DND-41 (cell line): ENCODE data around the gene FHIT.
A peak's percentile ranks its signal among the peaks of the same experiment; 100 is the strongest.

Experiments
- ATAC-seq: fragments of 200-7000 bp; cut with Tn5 transposase; 3 replicates; pipeline ENCODE4 v1.9.1; 2021; ENCODE audit warnings: low read depth; ENCODE audit not compliant: insufficient read depth
- DNase-seq: peaks from one replicate; pipeline ENCODE4 v3.0.0-alpha.2; 2020
- H2AFZ ChIP-seq: 2 replicates; pipeline ENCODE4 v1.6.0; 2012; ENCODE audit warnings: low read depth, low read length
- H3K27ac ChIP-seq: 2 replicates; pipeline ENCODE4 v1.5.1; 2012; ENCODE audit warnings: low read length, inconsistent platforms
- H3K27me3 ChIP-seq: fragments of 200-600 bp; sonication (generic); 2 replicates; pipeline ENCODE4 v1.6.0; 2012; ENCODE audit warnings: low read length, mild to moderate bottlenecking, inconsistent platforms; ENCODE audit not compliant: insufficient read depth, poor library complexity
- H3K36me3 ChIP-seq: 2 replicates; pipeline ENCODE4 v1.5.1; 2012; ENCODE audit warnings: low read length, inconsistent platforms; ENCODE audit not compliant: insufficient read depth
- H3K4me1 ChIP-seq: 2 replicates; pipeline ENCODE4 v1.5.1; 2012; ENCODE audit warnings: mild to moderate bottlenecking, low read length; ENCODE audit not compliant: insufficient read depth
- H3K4me2 ChIP-seq: 2 replicates; pipeline ENCODE4 v1.6.0; 2012; ENCODE audit warnings: mild to moderate bottlenecking, moderate library complexity, low read length, inconsistent platforms; ENCODE audit not compliant: insufficient read depth
- H3K4me3 ChIP-seq, 2 experiments: fragments of 200-600 bp in 1 of 2; shearing (Covaris generic) in 1 of 2; 2 replicates each; pipeline ENCODE4 v1.5.1; 2012 to 2016; ENCODE audit warnings: inconsistent platforms in 2 of 2, low read length in 2 of 2, mild to moderate bottlenecking in 2 of 2, low read depth in 1 of 2, moderate library complexity in 1 of 2
- H3K79me2 ChIP-seq: 2 replicates; pipeline ENCODE4 v1.6.0; 2012; ENCODE audit warnings: low read length, inconsistent platforms; ENCODE audit not compliant: insufficient read depth
- H3K9ac ChIP-seq: 2 replicates; pipeline ENCODE4 v1.6.0; 2012; ENCODE audit warnings: low read depth, mild to moderate bottlenecking, inconsistent platforms, low read length, moderate library complexity
- H3K9me3 ChIP-seq: 2 replicates; pipeline ENCODE4 v1.5.1; 2012; ENCODE audit warnings: low read length, moderate library complexity, mild to moderate bottlenecking, inconsistent platforms; ENCODE audit not compliant: insufficient read depth, severe bottlenecking
- H4K20me1 ChIP-seq: 2 replicates; pipeline ENCODE4 v1.6.0; 2012; ENCODE audit warnings: low read length; ENCODE audit not compliant: insufficient read depth
- EZH2 ChIP-seq: IDR thresholded peaks from 3 replicates; pipeline ENCODE4 v1.6.1; 2012; ENCODE audit warnings: borderline replicate concordance, low read depth, mild to moderate bottlenecking, moderate library complexity, low read length, inconsistent platforms; ENCODE audit not compliant: severe bottlenecking
- TF ChIP-seq, protein P1 (sequence below): IDR thresholded peaks from 2 replicates; pipeline ENCODE4 v1.5.1; 2012; ENCODE audit warnings: borderline replicate concordance, low read length, moderate library complexity, mild to moderate bottlenecking; ENCODE audit not compliant: poor library complexity, severe bottlenecking; ENCODE audit errors: extremely low read depth

The FHIT gene

DNA sequence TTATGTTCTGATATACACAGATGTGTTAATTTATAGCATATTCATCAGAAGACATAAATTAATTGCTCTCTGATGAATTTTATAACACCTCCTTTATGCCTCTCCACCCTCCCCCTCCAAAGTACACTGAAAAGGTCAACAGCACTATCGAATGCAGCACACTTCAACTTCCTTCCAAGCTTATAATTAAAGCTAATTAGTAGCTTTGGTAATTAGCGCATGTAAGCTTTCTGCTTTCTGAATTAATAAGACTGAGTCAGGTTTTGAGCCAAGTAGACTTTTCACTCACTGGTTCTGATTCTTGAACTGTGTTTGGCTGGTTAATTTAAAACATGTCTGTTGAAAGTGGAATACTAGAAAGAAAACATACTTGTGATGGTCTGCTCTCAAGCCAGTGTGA is 1440.6 kb downstream of the FHIT start:
- TF ChIP-seq, protein P1, sequence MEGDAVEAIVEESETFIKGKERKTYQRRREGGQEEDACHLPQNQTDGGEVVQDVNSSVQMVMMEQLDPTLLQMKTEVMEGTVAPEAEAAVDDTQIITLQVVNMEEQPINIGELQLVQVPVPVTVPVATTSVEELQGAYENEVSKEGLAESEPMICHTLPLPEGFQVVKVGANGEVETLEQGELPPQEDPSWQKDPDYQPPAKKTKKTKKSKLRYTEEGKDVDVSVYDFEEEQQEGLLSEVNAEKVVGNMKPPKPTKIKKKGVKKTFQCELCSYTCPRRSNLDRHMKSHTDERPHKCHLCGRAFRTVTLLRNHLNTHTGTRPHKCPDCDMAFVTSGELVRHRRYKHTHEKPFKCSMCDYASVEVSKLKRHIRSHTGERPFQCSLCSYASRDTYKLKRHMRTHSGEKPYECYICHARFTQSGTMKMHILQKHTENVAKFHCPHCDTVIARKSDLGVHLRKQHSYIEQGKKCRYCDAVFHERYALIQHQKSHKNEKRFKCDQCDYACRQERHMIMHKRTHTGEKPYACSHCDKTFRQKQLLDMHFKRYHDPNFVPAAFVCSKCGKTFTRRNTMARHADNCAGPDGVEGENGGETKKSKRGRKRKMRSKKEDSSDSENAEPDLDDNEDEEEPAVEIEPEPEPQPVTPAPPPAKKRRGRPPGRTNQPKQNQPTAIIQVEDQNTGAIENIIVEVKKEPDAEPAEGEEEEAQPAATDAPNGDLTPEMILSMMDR, result no peak
- no peak for TF ChIP-seq EZH2
- Histone ChIP-seq H3K4me2 (no peak overlapping the region), H3K27me3 (no peaks in the 10 kb centered on the region), H3K27ac (no peak overlapping the region), H3K4me1 (peaks cover 10% of the 10 kb centered on the region; the same call in 1 of the 2 replicates), H3K36me3 (peaks cover 4% of the 10 kb centered on the region; the same call in 1 of the 2 replicates), H3K9me3 (no peaks in the 10 kb centered on the region), H2AFZ (no peak overlapping the region), H3K79me2 (no peaks in the 10 kb centered on the region), H3K4me3 (no peak overlapping the region), H3K9ac (no peak overlapping the region), H4K20me1 (no peaks in the 10 kb centered on the region; the same call in 1 of the 2 replicates)
- DNase-seq (no peak), ATAC-seq (no peak)

DNA sequence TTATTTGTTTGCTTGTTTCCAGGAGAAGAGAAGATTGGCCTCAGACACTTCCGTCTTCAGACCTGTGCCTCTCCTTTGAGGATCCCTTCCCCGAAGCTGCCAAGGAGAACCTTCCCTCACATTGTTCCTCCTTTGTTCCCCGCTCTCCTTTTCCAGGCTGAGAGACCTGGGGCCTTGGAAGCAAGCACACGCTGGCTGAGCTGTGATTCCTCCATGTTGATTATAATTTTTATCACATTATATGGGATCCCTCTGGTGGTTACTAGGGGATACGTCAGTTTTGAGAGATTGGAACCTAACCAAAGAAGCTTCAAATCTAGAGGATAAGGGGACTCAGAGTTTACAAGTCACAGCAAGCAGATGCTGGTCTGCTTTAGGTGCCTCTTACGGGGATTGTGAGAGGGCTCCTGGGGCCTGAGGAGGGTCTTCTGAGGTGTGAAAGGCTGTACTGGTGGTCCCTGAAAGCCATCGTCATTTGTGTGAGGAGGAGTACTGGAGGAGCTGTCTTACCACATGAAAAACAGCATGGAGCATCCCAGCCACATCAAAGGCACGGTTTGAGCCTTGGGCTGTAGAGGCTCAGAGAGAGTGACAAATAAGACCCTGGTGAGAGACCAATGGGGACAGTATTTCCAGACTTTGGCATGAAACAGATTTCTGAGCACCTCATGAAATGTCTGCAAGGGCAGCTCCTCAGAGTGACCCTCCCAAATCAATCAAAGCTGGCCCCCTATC is 1441.4 kb downstream of the FHIT start:
- TF ChIP-seq, protein P1, result peak; percentile 55
- TF ChIP-seq EZH2, result no peak
- Histone ChIP-seq H4K20me1 (no peaks in the 10 kb centered on the region; the same call in 1 of the 2 replicates), H3K27me3 (no peaks in the 10 kb centered on the region), H2AFZ (no peak overlapping the region), H3K4me1 (peaks cover 10% of the 10 kb centered on the region; the same call in 1 of the 2 replicates), H3K79me2 (no peaks in the 10 kb centered on the region), H3K36me3 (peaks cover 4% of the 10 kb centered on the region; the same call in 1 of the 2 replicates), H3K4me3 (no peak overlapping the region), H3K9ac (no peak overlapping the region), H3K9me3 (no peaks in the 10 kb centered on the region), H3K27ac (no peak overlapping the region), H3K4me2 (no peak overlapping the region)
- peak; percentile 45 for DNase-seq
- peak; percentile 81 for ATAC-seq

DNA sequence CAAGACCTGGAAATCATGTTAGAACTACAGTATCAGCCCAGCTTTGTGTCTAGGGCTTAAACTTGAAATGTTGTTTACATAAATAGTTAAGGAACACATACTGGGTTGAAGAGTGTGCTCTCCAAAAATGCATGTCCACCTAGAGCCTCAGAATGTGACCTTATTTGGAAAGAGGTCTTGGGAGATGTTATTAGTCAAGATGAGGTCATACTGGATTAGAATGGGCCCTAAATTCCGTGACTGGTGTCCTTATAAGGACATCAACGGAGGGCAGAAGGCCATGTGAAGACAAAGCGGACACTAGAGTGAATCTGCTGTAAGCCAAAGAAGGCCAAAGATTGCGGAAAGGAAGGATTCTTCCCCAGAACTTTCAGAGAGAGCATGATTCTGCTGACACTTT is 1442.2 kb downstream of the FHIT start:
- Histone ChIP-seq H3K4me2 (no peak overlapping the region), H3K36me3 (peaks cover 4% of the 10 kb centered on the region; the same call in 1 of the 2 replicates), H3K79me2 (no peaks in the 10 kb centered on the region), H4K20me1 (no peaks in the 10 kb centered on the region; the same call in 1 of the 2 replicates), H3K4me1 (peaks cover 10% of the 10 kb centered on the region; the same call in 1 of the 2 replicates), H3K9me3 (no peaks in the 10 kb centered on the region), H2AFZ (no peak overlapping the region), H3K9ac (no peak overlapping the region), H3K27me3 (no peaks in the 10 kb centered on the region), H3K27ac (no peak overlapping the region), H3K4me3 (no peak overlapping the region)
- DNase-seq (no peak), ATAC-seq (no peak)
- TF ChIP-seq, protein P1, result no peak
- no peak for TF ChIP-seq EZH2
